ENCODE data around the gene ZNF280C. TPM values are rescaled to one million over a fixed set of nuclear protein-coding genes. Genes with fewer than 3 reads are reported as not detected.

ZNF280C gene
- total RNA-seq, 2 experiments from 2014 or later: 5.7 to 10.8 TPM

DNA sequence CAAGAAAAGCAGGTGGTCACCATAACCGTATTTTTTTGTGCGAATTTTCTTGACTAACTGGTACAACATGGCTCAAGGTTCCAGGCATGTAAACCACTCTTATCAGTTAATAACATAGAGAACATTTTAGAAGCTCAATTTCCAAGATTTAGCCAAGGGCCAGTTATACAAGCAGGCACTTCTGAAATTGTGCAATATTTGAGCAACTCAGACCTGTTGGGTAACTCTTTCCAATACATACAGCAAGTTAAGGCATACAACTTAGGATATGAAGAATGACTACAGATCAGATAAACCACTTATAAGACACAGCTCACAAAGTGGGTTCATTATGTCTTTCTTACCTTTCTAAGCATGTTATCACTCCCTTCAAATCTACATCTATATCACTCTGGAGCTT is 43.9 kb downstream of the ZNF280C start:
- CTCF ChIA-PET (ENCODE audit: unreplicated experiment): no interaction called here
- POLR2A ChIA-PET: interaction anchor here (0.7 to 2.2 kb wide), 3 partner anchors 16 to 154 kb away, joined by 3 to 6 read pairs (median 3); no protein-coding TSS in a partner anchor
- Histone ChIP-seq H3K4me3 (ENCODE audit: low read depth, low read length, poor library complexity, severe bottlenecking) (no peak overlapping the region), H2AFZ (ENCODE audit: low read length) (no peak overlapping the region), H3K4me1 (ENCODE audit: insufficient read depth, low read length, poor library complexity, severe bottlenecking) (no peaks in the 10 kb centered on the region), H3K79me2 (ENCODE audit: insufficient read depth, low read depth, low read length) (no peaks in the 10 kb centered on the region), H3K27ac (ENCODE audit: low read depth, low read length, poor library complexity, severe bottlenecking) (no peak overlapping the region), H3K9me2 (ENCODE audit: insufficient read depth, low read length) (no peaks in the 10 kb centered on the region), H3K9me3 (ENCODE audit: low read length) (no peaks in the 10 kb centered on the region), H3K4me2 (ENCODE audit: low read length) (no peak overlapping the region), H4K20me1 (ENCODE audit: insufficient read depth, low read length) (no peaks in the 10 kb centered on the region), H3K36me3 (ENCODE audit: insufficient read depth, low read length) (peaks cover 63% of the 10 kb centered on the region)
- DNase-seq (ENCODE audit: low spot score): no peak
- no TSS peak for BruUV-seq (replicated peaks)
- TF ChIP-seq, protein P1, sequence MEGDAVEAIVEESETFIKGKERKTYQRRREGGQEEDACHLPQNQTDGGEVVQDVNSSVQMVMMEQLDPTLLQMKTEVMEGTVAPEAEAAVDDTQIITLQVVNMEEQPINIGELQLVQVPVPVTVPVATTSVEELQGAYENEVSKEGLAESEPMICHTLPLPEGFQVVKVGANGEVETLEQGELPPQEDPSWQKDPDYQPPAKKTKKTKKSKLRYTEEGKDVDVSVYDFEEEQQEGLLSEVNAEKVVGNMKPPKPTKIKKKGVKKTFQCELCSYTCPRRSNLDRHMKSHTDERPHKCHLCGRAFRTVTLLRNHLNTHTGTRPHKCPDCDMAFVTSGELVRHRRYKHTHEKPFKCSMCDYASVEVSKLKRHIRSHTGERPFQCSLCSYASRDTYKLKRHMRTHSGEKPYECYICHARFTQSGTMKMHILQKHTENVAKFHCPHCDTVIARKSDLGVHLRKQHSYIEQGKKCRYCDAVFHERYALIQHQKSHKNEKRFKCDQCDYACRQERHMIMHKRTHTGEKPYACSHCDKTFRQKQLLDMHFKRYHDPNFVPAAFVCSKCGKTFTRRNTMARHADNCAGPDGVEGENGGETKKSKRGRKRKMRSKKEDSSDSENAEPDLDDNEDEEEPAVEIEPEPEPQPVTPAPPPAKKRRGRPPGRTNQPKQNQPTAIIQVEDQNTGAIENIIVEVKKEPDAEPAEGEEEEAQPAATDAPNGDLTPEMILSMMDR (conservative IDR thresholded peaks at IDR 0.05; ENCODE audit: low read length): no peak
- TF ChIP-seq EZH2phosphoT487 (IDR thresholded peaks at IDR 0.05; ENCODE audit: borderline replicate concordance, low read depth, low read length): no peak
- intact Hi-C loops (cut with micrococcal nuclease; ENCODE audit: unreplicated experiment): no loop called here

DNA sequence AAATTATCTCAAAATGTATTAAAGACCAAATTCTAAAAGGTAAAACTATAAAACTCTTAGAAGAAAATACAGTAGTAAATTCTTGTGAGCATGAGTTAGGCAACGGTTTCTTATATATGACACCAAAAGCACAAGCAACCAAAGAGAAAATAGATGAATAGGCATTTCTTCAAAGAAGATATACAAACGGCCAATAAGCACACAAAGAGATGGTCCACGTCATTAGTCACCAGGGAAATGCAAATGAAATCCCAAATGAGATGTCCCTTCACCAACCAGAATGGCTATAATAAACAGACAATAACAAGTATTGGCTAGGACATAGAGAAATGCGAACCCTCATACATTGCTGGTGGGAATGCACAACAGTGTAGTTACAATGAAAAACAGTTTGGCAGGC is 52.4 kb downstream of the ZNF280C start:
- ChIA-PET CTCF (ENCODE audit: unreplicated experiment) (no interaction called here), POLR2A (no interaction called here)
- no peak for DNase-seq (ENCODE audit: low spot score)

DNA sequence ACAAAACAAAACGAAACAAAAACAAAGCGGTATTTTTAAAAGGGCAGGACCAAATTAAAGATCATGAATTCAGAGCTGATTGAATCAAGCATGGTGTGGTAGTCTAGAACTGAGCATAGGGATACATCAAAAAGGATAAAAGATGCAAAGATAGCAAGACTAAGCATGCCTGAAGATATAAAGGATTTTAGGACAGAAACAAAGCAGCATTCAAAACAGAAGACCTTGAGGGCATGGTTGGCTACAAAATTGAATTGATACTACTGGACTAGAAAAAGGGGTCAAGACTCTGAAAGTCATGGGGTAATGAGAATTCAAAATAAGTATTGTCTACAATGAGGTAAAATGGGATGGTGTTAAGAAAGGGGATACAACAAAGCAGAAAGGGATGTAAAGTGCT is 55.3 kb downstream of the ZNF280C start:
- POLR2A ChIA-PET: no interaction called here
- TF ChIP-seq, protein P1 (conservative IDR thresholded peaks at IDR 0.05; ENCODE audit: low read length): no peak
- TF ChIP-seq EZH2phosphoT487 (IDR thresholded peaks at IDR 0.05; ENCODE audit: borderline replicate concordance, low read depth, low read length): no peak
- H3K4me2 ChIP-seq (ENCODE audit: low read length): no peak overlapping the region
- CTCF ChIA-PET (ENCODE audit: unreplicated experiment): no interaction called here
- H3K4me3 ChIP-seq (ENCODE audit: low read depth, low read length, poor library complexity, severe bottlenecking): no peak overlapping the region
- peaks cover 85% of the 10 kb centered on the region for H3K36me3 ChIP-seq (ENCODE audit: insufficient read depth, low read length)
- no peaks in the 10 kb centered on the region for H3K9me2 ChIP-seq (ENCODE audit: insufficient read depth, low read length)
- intact Hi-C loops (cut with micrococcal nuclease; ENCODE audit: unreplicated experiment): no loop called here
- no TSS peak for BruUV-seq (replicated peaks)
- no peaks in the 10 kb centered on the region for H3K79me2 ChIP-seq (ENCODE audit: insufficient read depth, low read depth, low read length)
- H4K20me1 ChIP-seq (ENCODE audit: insufficient read depth, low read length): no peaks in the 10 kb centered on the region
- no peak for DNase-seq (ENCODE audit: low spot score)
- no peaks in the 10 kb centered on the region for H3K4me1 ChIP-seq (ENCODE audit: insufficient read depth, low read length, poor library complexity, severe bottlenecking)
- no peak overlapping the region for H2AFZ ChIP-seq (ENCODE audit: low read length)
- no peaks in the 10 kb centered on the region for H3K9me3 ChIP-seq (ENCODE audit: low read length)
- H3K27ac ChIP-seq (ENCODE audit: low read depth, low read length, poor library complexity, severe bottlenecking): no peak overlapping the region

More for the DNA sequence above, 52.4 kb downstream of the ZNF280C start:
- Histone ChIP-seq H4K20me1 (ENCODE audit: insufficient read depth, low read length) (no peaks in the 10 kb centered on the region), H3K9me2 (ENCODE audit: insufficient read depth, low read length) (no peaks in the 10 kb centered on the region), H3K4me2 (ENCODE audit: low read length) (no peak overlapping the region), H3K4me1 (ENCODE audit: insufficient read depth, low read length, poor library complexity, severe bottlenecking) (no peaks in the 10 kb centered on the region), H3K9me3 (ENCODE audit: low read length) (no peaks in the 10 kb centered on the region), H3K79me2 (ENCODE audit: insufficient read depth, low read depth, low read length) (no peaks in the 10 kb centered on the region), H3K27ac (ENCODE audit: low read depth, low read length, poor library complexity, severe bottlenecking) (no peak overlapping the region), H3K4me3 (ENCODE audit: low read depth, low read length, poor library complexity, severe bottlenecking) (no peak overlapping the region), H3K36me3 (ENCODE audit: insufficient read depth, low read length) (peaks cover 79% of the 10 kb centered on the region), H2AFZ (ENCODE audit: low read length) (no peak overlapping the region)
- no TSS peak for BruUV-seq (replicated peaks)
- intact Hi-C loops (cut with micrococcal nuclease; ENCODE audit: unreplicated experiment): no loop called here
- TF ChIP-seq, protein P1 (conservative IDR thresholded peaks at IDR 0.05; ENCODE audit: low read length): no peak
- no peak for TF ChIP-seq EZH2phosphoT487 (IDR thresholded peaks at IDR 0.05; ENCODE audit: borderline replicate concordance, low read depth, low read length)

Data from OCI-LY7 (cell line).